ES-I3 (cell line): ENCODE results near the gene GBX2.

Experiments used
- H3K36me3 ChIP-seq: 2 replicates; pipeline ENCODE4 v1.6.1; 2013; ENCODE audit warnings: mild to moderate bottlenecking, low read length, control low read depth, moderate library complexity; ENCODE audit not compliant: insufficient read depth
- H3K4me1 ChIP-seq: 2 replicates; pipeline ENCODE4 v1.6.1; 2013; ENCODE audit warnings: mild to moderate bottlenecking, control low read depth, low read length; ENCODE audit not compliant: insufficient read depth
- H3K9ac ChIP-seq: 2 replicates; pipeline ENCODE4 v1.6.1; 2013; ENCODE audit warnings: low read depth, mild to moderate bottlenecking, low read length, moderate library complexity
- H3K9me3 ChIP-seq: 2 replicates; pipeline ENCODE4 v1.6.1; 2013; ENCODE audit warnings: mild to moderate bottlenecking, low read length, moderate library complexity; ENCODE audit not compliant: control insufficient read depth, insufficient read depth

The GBX2 gene

DNA sequence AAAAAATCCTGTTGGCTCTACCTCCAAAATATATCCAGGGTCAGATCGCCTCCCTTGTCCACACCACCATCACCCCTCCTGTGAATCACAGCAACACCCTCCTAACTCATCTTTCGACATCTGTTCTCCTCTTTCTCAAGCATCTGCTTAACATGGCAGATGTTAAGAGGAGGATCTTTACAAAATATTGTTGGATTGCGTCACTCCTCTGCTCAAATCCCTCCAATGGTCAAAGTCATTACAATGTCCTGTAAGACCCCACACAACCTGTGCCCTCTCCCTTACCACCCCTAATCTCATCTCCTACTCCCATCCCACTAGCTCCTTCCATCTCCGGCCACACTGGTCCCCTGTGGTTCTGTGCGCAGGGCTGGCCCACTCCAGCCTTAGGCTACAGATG is 36.8 kb upstream of the GBX2 start:
- no peak overlapping the region for H3K9ac ChIP-seq
- H3K9me3 ChIP-seq, result no peaks in the 10 kb centered on the region; the same call in 1 of the 2 replicates

DNA sequence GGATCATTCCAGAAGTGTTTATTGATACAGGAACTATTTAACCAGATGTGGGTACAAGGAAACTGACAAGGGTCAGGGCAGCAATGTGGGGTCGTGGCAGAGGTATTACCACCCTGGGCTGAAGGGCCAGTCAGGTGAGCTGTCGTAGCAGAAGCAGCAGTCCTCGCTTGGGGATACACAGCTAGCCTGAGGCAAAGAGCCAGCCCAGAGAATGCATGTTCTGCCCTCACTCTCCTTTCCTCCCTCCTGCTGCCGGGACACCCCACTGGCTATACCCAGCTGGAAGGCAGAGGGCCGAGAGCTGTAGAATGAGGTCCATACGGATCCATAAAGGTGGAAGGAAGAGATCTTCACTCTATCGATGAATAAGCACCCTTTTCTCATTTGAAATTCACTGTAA is 32.2 kb upstream of the GBX2 start:
- H3K9me3 ChIP-seq, result no peaks in the 10 kb centered on the region
- no peaks in the 10 kb centered on the region for H3K36me3 ChIP-seq
- no peaks in the 10 kb centered on the region for H3K4me1 ChIP-seq
- no peak overlapping the region for H3K9ac ChIP-seq

More for the DNA sequence above, 36.8 kb upstream of the GBX2 start:
- Histone ChIP-seq H3K4me1 (peaks cover 10% of the 10 kb centered on the region), H3K36me3 (no peaks in the 10 kb centered on the region)

DNA sequence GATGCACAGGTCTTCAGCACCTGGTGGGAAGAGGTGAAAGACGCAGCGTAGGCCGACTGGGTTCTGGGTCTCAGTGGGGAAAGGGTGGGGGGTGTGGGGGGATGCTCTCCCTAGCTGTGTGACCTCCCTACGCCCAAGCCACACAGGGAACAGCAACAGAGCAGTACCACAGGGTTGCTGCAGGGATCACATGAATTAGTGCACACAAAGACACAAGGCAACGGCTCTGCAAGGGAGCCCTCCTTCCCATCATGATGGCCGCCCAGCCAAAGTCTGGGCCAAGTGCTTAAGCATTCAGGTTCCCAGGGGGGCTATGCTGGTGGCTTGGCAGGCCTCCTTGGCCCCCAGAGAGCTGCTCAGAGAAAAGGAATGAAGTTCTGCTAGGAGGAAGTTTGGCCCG is 28.2 kb upstream of the GBX2 start:
- Histone ChIP-seq H3K9me3 (no peaks in the 10 kb centered on the region), H3K9ac (no peak overlapping the region), H3K4me1 (no peaks in the 10 kb centered on the region), H3K36me3 (no peaks in the 10 kb centered on the region; the same call in 1 of the 2 replicates)

DNA sequence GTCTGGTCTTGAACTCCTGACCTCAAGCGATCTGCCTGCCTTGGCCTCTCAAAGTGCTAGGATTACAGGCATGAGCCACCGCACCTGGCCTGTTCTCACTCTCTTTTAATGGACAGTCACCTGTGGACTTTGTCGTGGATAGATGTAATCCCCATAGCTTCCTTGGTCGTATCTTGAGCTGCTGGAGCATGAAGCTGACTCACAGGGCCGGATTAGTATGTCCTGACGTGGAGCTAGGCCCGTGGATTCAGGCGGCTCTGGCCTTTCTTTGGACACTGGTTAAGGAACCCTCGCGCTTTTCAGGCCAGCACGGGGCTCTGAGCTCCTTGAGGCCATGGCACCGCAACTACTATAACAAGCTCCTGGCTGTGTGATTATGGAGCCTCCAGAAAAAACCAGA is 27.5 kb upstream of the GBX2 start:
- Histone ChIP-seq H3K9me3 (no peaks in the 10 kb centered on the region), H3K4me1 (no peaks in the 10 kb centered on the region), H3K9ac (no peak overlapping the region), H3K36me3 (no peaks in the 10 kb centered on the region; the same call in 1 of the 2 replicates)

DNA sequence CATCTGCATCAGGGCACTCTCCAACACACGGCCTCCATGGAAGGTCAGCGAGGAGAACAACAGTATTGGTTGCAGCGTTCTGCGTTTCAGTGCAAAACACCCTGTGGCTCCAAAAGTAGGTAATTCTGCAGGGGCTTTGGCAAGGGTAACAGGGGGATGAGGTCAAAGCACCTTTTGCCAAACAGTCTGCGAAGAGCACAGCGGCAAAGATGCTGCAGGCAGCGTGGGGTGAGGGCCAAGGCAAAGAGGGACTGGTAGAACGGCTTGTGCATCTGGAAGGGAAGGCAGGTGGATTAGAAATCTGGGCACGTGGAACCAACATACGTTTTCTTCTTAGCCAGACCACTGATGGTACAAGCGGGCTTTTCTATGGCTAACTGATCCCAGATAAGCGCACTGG is 26.6 kb upstream of the GBX2 start:
- H3K4me1 ChIP-seq, result no peaks in the 10 kb centered on the region
- no peaks in the 10 kb centered on the region for H3K9me3 ChIP-seq
- H3K36me3 ChIP-seq, result no peaks in the 10 kb centered on the region; the same call in 1 of the 2 replicates
- no peak overlapping the region for H3K9ac ChIP-seq

DNA sequence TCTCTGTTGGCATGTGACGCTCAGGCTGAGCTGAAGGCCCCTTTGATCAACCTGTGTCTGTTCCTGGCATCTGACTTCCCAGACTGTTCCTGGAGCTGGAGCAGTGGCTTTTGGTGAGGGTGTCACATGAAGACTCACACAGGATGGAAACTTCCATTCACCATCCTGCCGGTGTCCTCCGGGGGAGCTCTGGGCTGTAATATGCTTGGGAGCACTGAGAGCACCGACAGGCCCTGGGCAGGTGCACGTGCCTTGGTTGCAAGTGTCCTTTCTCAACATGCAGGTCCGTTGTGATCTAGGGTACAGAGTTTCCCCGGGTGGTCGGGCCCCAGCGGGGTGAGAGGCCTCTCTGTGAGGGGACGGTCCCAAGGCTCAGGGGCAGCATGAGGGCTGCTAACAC is 24.8 kb upstream of the GBX2 start:
- Histone ChIP-seq H3K36me3 (no peaks in the 10 kb centered on the region; the same call in 1 of the 2 replicates), H3K9ac (no peak overlapping the region), H3K4me1 (no peaks in the 10 kb centered on the region), H3K9me3 (no peaks in the 10 kb centered on the region)

DNA sequence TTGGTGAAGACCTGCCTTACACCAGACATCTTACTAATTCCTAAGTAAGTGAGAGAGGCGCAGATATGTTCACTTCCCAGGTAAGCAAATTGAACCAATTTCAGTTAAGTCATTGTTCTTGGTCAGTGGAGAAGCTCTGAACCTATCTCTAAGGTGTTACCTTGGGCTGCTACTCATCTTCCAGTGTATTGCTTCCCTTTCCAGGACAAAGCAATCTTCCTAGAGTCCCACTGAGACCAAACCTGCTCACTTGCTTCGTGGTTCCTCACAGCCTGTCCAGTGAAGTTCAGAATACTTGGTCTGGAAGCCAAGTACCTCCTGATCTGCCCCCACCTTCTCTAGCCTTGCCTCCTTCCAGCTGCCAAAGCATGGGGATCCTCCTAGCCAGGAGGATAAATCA is 22.5 kb upstream of the GBX2 start:
- Histone ChIP-seq H3K9me3 (no peaks in the 10 kb centered on the region), H3K9ac (no peak overlapping the region), H3K36me3 (no peaks in the 10 kb centered on the region; the same call in 1 of the 2 replicates), H3K4me1 (no peaks in the 10 kb centered on the region)

DNA sequence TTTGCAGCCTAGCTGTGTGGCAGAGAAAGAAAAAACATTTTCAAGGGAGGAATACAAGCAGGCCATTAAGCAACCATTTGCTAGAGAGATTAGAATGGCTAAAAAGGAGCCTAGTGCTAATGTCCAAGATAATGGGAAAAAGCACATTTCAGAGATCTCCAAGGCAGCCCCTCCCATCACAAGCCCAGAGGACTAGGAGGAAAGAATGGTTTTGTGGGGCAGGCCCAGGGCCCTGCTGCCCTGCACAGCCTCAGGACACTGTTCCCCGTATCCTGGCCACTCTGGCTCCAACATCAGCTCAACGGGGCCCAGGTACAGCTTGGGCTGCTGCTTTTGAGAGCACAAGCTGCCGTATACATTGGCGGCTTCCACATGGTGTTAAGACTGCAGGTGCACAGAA is 16.5 kb upstream of the GBX2 start:
- Histone ChIP-seq H3K4me1 (peaks cover 9% of the 10 kb centered on the region), H3K9me3 (peaks cover 14% of the 10 kb centered on the region; the same call in 1 of the 2 replicates), H3K9ac (no peak overlapping the region), H3K36me3 (no peaks in the 10 kb centered on the region)

DNA sequence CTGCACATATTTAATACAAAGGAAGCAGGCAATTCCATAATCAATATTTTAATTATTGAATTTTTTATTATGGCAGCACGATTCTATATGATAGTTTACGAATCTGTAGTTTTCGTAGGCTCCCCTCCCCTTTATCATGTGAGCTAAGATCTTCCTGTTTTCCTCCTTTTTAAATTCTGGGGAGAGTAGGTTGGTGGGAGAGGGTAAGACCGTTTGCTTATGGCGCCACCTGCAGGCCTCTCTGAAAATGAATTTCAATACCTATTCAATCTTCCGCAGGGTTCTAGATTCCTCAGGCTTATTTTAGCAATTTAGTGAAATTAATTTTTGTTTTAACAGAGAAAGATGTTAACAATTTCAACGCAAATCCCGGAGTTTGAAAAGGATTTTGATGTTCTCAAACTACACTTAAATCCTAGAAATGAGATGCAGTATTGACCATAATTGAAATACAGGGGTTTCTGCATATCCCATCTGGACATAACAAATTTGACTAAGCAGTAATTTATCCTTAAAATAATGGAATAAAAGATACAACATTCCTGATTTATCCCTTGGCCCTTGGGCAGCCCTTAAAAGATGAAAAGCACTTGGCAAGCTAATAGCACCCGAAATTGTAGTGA is 12.8 kb upstream of the GBX2 start:
- peaks cover 10% of the 10 kb centered on the region for H3K4me1 ChIP-seq
- H3K9me3 ChIP-seq, result peaks cover 14% of the 10 kb centered on the region; the same call in 1 of the 2 replicates
- no peaks in the 10 kb centered on the region for H3K36me3 ChIP-seq
- no peak overlapping the region for H3K9ac ChIP-seq

DNA sequence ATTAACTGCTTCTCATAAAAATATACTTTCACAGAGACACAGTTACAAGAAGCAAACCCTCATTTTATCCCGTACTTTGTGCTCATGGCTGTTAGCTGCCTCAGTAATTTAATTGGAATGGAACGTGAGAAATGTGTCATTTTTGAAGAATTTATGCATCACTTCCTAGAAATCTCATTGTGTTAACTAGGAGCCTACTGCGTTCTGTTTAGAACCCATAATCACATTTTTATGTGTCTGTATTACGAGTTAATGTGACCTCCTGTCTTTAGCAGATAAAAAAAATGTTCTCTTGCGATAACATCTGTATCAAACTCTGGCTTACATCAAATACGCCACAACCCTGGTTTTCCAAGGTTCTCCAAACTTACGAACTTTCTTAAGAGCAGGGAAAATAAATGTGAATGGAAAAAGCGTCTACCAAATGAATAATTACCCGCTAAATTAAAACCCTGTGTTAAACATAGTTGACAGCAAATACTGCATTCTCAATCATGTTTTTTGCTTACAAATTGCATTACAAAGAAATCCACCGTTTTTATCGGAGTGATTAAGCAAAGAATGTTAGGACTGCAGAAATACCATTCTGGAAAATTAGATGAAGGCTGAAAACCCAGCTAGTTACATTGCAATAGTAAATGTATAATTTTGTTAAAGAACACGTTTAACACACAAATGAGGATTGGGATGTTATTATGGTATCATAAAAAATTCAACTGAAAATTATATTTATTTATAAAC is 12.1 kb upstream of the GBX2 start:
- Histone ChIP-seq H3K36me3 (no peaks in the 10 kb centered on the region), H3K4me1 (peaks cover 17% of the 10 kb centered on the region), H3K9ac (peak overlapping the region; percentile 69; the same call in 1 of the 2 replicates), H3K9me3 (peaks cover 13% of the 10 kb centered on the region; the same call in 1 of the 2 replicates)

DNA sequence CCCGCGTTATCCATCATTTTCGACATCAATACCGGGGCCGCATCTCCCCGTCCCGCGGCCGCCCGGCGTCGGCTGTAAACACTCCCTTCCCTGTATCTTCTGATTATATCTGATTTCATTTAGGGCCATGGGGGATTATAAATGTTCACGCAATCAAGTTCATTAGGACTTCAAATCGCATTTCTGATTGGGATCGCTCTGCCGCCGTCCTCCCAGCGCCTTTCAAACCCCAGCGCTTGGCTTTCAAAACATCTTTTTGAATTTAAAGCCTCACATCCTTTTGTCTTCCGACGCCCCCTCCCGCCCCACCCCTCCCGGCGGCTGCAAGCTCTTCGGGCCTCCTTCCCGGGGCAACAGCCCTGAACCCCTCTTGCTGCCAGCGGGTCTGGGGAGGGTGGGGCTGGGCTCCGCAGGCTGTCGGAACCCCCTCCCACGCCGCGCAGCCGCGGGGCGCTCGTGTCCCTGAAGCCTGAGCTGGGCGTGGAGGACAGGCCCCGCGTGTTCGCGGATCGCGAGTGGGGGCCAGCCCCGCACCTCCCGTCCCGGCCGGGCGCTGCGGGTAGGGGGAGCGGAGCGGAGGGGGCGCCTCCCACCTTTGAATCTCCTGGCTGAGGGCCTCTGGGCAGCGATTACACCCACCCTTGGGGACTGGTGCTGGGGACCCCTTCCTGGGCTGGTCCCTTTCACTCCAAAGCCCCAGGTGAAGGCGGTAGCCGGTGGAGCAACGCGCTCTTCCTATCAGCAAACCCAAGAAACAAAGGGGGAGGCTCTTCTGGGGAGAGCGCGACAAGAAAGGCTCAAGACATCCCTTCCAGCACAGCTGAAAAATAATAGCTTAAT is 11.3 kb upstream of the GBX2 start:
- H3K36me3 ChIP-seq, result no peaks in the 10 kb centered on the region
- peak overlapping the region; percentile 69 for H3K9ac ChIP-seq
- peaks cover 6% of the 10 kb centered on the region; the same call in 1 of the 2 replicates for H3K9me3 ChIP-seq
- H3K4me1 ChIP-seq, result peaks cover 25% of the 10 kb centered on the region

DNA sequence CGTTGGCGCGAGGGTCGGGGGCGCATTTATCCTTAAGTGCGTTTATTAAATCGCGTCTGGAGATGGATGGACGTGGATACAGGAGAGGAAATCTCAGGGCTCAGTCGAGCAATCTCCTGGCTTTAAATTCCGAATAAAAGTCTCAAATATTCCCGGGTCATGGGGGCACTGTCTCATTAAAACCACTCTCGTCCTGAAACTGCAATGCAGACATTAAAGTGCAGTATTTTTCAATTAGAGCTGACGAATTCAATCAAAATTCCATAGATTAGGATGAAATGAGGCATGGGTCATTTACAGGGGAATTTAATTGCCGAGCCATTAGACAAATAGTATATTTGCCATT is 10.7 kb upstream of the GBX2 start:
- Histone ChIP-seq H3K9ac (peak overlapping the region; percentile 69), H3K4me1 (peaks cover 29% of the 10 kb centered on the region), H3K9me3 (0 out of 2 replicates have a peak, but pooled peaks cover 2% of the 10 kb centered on the region), H3K36me3 (no peaks in the 10 kb centered on the region)

DNA sequence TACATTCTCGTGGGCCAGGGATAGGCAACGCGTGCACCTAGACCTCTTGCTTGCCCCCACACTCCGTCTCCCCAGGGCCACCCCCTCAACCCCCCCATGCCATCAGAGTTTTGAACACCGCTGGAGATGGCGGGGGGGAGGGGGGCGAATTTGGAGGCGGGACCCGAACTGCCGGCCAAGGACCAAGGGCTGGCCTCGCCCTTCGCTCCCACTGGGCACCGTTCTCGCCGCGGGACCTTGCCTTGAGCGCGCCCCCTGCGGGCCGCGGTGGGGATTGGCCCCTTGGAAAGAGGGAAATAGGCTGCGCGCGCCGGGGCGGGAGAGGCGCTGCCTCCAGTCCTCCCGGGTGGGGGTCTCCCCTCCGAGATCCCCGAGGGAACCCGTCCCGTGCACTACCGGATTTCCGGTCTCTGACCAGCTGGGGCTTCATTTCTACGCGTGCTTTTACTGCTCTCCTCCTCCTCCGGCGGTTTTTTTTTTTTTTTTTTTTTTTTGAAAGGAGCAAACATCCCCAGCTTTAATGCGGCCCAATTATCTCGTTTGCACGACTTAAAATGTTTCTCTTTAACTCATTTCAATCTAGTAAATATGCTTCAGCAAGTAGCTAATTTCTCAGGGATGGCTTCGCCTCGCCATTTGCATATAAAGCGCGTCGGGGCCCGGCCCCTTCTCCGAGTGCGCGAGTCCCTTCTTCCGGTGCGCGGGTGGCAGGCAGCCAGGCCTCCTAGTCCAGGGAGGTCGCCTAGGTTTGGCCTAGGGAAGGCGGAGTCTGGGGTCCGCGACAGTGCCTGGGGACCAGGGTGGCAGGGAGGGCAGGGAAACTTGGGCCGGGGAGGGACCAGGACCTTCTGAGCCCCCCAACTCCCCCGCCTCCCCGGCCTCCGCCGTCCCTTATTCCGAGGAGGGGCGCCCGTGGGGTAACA is 10.0 kb upstream of the GBX2 start:
- Histone ChIP-seq H3K4me1 (peaks cover 29% of the 10 kb centered on the region), H3K9me3 (no peaks in the 10 kb centered on the region), H3K9ac (peak overlapping the region; percentile 69; the same call in 1 of the 2 replicates), H3K36me3 (no peaks in the 10 kb centered on the region)

DNA sequence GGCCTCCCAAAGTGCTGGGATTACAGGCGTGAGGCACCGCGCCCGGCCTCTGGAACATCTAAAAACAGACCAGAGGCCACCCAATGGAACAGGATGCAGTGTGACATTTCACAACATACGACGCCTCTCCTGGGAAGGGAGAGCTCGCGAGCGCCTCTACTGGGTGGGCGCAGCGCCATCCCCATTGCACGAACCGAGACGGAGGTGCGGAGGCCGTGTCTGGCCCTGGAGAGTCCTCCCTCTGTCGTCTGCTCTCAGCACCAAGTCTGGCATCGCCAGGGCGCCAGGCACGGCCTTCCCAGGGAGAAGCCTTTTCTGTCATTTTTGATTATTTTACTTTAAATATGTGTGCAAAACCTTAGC is 9.4 kb upstream of the GBX2 start:
- no peaks in the 10 kb centered on the region for H3K36me3 ChIP-seq
- peaks cover 29% of the 10 kb centered on the region for H3K4me1 ChIP-seq
- peak overlapping the region; percentile 69; the same call in 1 of the 2 replicates for H3K9ac ChIP-seq
- no peaks in the 10 kb centered on the region for H3K9me3 ChIP-seq
